OCI-LY1 (cell line): ENCODE measurements around the gene FAM107B.

ENCODE experiments used
- H2AFZ ChIP-seq: fragments of 200-600 bp; sonication (generic), shearing (Covaris generic); 2 replicates; pipeline ENCODE4 v1.6.0; 2014; ENCODE audit warnings: antibody characterized with exemption, mild to moderate bottlenecking, low read length
- H3F3A ChIP-seq: fragments of 200-600 bp; sonication (generic), shearing (Covaris generic); 2 replicates; pipeline ENCODE4 v1.6.0; 2014; ENCODE audit warnings: mild to moderate bottlenecking, antibody characterized with exemption, low read length, moderate library complexity; ENCODE audit not compliant: insufficient read depth
- H3K27ac ChIP-seq: fragments of 200-600 bp; sonication (generic); 2 replicates; pipeline ENCODE4 v1.5.1; 2014; ENCODE audit warnings: low read length, mixed run types, mild to moderate bottlenecking, low read depth; ENCODE audit not compliant: poor library complexity, severe bottlenecking
- H3K27me3 ChIP-seq: fragments of 200-600 bp; sonication (generic); 2 replicates; pipeline ENCODE4 v1.6.0; 2014; ENCODE audit warnings: antibody characterized with exemption, mild to moderate bottlenecking, low read length, moderate library complexity; ENCODE audit not compliant: insufficient read depth
- H3K36me3 ChIP-seq: fragments of 200-600 bp; sonication (generic); 2 replicates; pipeline ENCODE4 v1.6.1; 2014; ENCODE audit warnings: mild to moderate bottlenecking, antibody characterized with exemption, low read length, moderate library complexity, mixed read lengths; ENCODE audit not compliant: insufficient read depth
- H3K4me1 ChIP-seq: fragments of 200-600 bp; sonication (generic); 2 replicates; pipeline ENCODE4 v1.5.1; 2014; ENCODE audit warnings: mild to moderate bottlenecking, low read length, moderate library complexity; ENCODE audit not compliant: insufficient read depth, severe bottlenecking
- H3K4me2 ChIP-seq: fragments of 200-600 bp; sonication (generic), shearing (Covaris generic); 2 replicates; pipeline ENCODE4 v1.6.1; 2014; ENCODE audit warnings: low read length
- H3K4me3 ChIP-seq: fragments of 200-600 bp; sonication (generic); 2 replicates; pipeline ENCODE4 v1.5.1; 2014; ENCODE audit warnings: low read length, low read depth, mild to moderate bottlenecking, mixed read lengths; ENCODE audit not compliant: poor library complexity, severe bottlenecking
- H3K79me2 ChIP-seq: fragments of 200-600 bp; shearing (Covaris generic); 2 replicates; pipeline ENCODE4 v1.6.1; 2016; ENCODE audit warnings: mixed run types, low read length, mixed read lengths; ENCODE audit not compliant: insufficient read depth
- H3K9ac ChIP-seq: fragments of 200-600 bp; sonication (generic), shearing (Covaris generic); 2 replicates; pipeline ENCODE4 v1.6.1; 2014; ENCODE audit warnings: mild to moderate bottlenecking, low read length, mixed read lengths
- H3K9me2 ChIP-seq: fragments of 200-600 bp; sonication (generic), shearing (Covaris generic); 2 replicates; pipeline ENCODE4 v1.6.1; 2014; ENCODE audit warnings: low read depth, mild to moderate bottlenecking, low read length, mixed read lengths
- H3K9me3 ChIP-seq: fragments of 200-600 bp; shearing (Covaris generic); 2 replicates; pipeline ENCODE4 v1.6.1; 2014; ENCODE audit warnings: low read length, mixed read lengths
- H4K20me1 ChIP-seq: fragments of 200-600 bp; sonication (generic), shearing (Covaris generic); 2 replicates; pipeline ENCODE4 v1.6.0; 2016; ENCODE audit warnings: mild to moderate bottlenecking, low read length; ENCODE audit not compliant: insufficient read depth
- CTCF ChIP-seq: fragments of 200-600 bp; sonication (generic), shearing (Covaris generic); IDR thresholded peaks from 2 replicates; pipeline ENCODE4 v1.5.1; 2017; ENCODE audit warnings: mild to moderate bottlenecking, antibody characterized with exemption, low read length, moderate library complexity, mixed read lengths
- EZH2 ChIP-seq: fragments of 200-600 bp; sonication (generic), shearing (Covaris generic); IDR thresholded peaks from 2 replicates; pipeline ENCODE4 v1.8.0; 2017; ENCODE audit warnings: borderline replicate concordance, mixed run types, mild to moderate bottlenecking, antibody characterized with exemption, low read length, moderate library complexity, mixed read lengths

FAM107B gene

GRCh38 chr10:14806318-14806717 lies 31.6 kb upstream of the FAM107B start:
- no peaks in the 10 kb centered on the region for H4K20me1 ChIP-seq
- H2AFZ ChIP-seq = no peak overlapping the region

GRCh38 chr10:14803827-14804226 lies 29.1 kb upstream of the FAM107B start:
- no peaks in the 10 kb centered on the region for H3K9me2 ChIP-seq
- no peaks in the 10 kb centered on the region for H3K79me2 ChIP-seq
- no peak overlapping the region for H3K4me2 ChIP-seq
- no peak overlapping the region for H3K9ac ChIP-seq
- H3F3A ChIP-seq = no peaks in the 10 kb centered on the region
- H3K36me3 ChIP-seq = no peaks in the 10 kb centered on the region
- TF ChIP-seq EZH2 (no peak), CTCF (no peak)
- no peaks in the 10 kb centered on the region for H3K9me3 ChIP-seq
- H4K20me1 ChIP-seq = no peaks in the 10 kb centered on the region
- H3K27me3 ChIP-seq = no peaks in the 10 kb centered on the region
- H3K27ac ChIP-seq = no peak overlapping the region
- peaks cover 13% of the 10 kb centered on the region for H3K4me1 ChIP-seq
- no peak overlapping the region for H3K4me3 ChIP-seq
- H2AFZ ChIP-seq = no peak overlapping the region

More at GRCh38 chr10:14806318-14806717, 31.6 kb upstream of the FAM107B start:
- no peaks in the 10 kb centered on the region for H3K9me2 ChIP-seq
- TF ChIP-seq EZH2 = no peak
- TF ChIP-seq CTCF = no peak
- H3K27me3 ChIP-seq = no peaks in the 10 kb centered on the region
- no peak overlapping the region for H3K4me2 ChIP-seq
- H3K9me3 ChIP-seq = no peaks in the 10 kb centered on the region
- no peaks in the 10 kb centered on the region for H3K79me2 ChIP-seq
- H3K27ac ChIP-seq = no peak overlapping the region
- H3K36me3 ChIP-seq = no peaks in the 10 kb centered on the region
- no peaks in the 10 kb centered on the region for H3F3A ChIP-seq
- H3K4me3 ChIP-seq = no peak overlapping the region
- H3K4me1 ChIP-seq = peaks cover 19% of the 10 kb centered on the region
- no peak overlapping the region for H3K9ac ChIP-seq

GRCh38 chr10:14801723-14802122 lies 27.0 kb upstream of the FAM107B start:
- Histone ChIP-seq H3K27ac (no peak overlapping the region), H3K36me3 (no peaks in the 10 kb centered on the region), H3K9me3 (no peaks in the 10 kb centered on the region), H3K9me2 (no peaks in the 10 kb centered on the region), H3K27me3 (no peaks in the 10 kb centered on the region), H4K20me1 (no peaks in the 10 kb centered on the region), H3K9ac (no peak overlapping the region), H3K79me2 (no peaks in the 10 kb centered on the region), H2AFZ (no peak overlapping the region), H3F3A (no peaks in the 10 kb centered on the region), H3K4me2 (no peak overlapping the region), H3K4me1 (peaks cover 18% of the 10 kb centered on the region), H3K4me3 (no peak overlapping the region)
- TF ChIP-seq CTCF = no peak
